Middle frontal gyrus (tissue), 1 donor: ENCODE results near the gene OMP.
"Not testable (repeated sequence)": the region's sequence is repeated elsewhere in the genome, so short reads cannot be mapped to it uniquely, and the experiment has no call there.

Experiments used
- DNase-seq: peaks from one replicate; pipeline ENCODE4 v3.0.0-alpha.2; 2015; ENCODE audit warnings: low spot score; ENCODE audit errors: extremely low spot score

The OMP gene

DNA sequence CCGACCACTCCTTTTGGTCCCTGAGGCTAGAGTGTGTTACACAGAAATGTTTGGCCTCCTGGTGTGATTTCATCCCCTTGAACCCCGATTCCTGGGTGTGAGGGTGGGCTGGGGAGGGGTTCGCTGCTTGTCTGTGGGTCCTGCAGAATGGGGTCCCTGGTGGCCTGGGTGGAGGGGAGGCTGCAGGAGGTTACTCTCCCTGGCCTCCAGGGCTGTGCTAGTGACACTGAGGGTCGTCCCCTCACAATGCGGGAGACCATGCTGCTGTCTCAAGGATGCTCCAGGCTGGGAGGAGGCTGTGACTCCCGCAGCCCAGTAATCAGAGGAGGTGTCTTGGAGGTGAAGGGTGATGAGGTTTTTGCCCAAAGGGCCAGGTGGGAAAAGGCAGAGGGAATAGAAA, 17.0 kb upstream of the OMP start:
- no peak for DNase-seq

DNA sequence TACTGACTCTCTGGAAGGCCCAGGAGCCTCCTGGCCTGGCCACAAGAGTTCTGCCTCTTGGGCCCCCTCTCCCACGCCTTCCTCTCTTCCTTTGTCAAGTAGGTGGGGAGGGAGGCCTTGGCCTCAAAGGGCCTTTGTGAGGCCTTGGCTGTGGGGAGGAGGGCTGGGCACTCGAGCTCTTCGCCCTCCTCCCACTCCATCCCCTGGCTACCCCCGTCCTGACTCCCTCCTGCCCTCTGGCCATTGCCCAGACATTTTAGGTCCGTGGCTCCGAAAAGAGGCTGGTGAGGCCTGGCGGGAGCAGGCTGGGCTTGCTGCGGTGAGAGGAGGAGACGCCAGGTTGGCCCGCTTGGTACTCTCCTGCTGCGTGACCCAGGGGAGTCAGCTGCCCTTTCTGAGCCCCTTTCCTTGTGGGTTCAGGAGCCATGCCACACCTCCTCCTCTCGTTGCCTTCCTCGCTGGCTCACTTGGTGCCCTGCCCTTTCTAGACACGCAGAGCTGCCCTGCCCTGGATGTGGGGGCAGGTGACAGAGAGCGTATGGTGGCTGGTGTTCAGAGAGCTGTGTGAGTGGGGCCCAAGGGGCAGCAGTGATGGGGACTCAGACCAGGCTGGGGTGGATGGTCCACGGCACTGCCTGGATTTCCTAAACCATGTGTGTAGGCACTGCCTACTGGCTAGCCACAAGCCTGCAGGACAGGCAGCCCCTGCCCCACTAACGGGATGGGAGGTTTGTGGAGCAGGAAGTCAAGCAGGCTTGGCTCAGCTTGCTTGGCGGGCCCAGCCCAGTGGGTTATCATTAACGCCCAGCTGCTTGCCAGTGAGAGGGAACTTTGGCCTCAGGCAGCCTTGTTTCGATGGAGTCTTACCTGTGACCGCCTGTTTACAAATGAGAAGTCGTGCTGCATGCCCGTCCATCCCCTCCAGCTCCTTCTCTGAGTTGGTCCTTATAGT, 15.8 kb upstream of the OMP start:
- no peak for DNase-seq

DNA sequence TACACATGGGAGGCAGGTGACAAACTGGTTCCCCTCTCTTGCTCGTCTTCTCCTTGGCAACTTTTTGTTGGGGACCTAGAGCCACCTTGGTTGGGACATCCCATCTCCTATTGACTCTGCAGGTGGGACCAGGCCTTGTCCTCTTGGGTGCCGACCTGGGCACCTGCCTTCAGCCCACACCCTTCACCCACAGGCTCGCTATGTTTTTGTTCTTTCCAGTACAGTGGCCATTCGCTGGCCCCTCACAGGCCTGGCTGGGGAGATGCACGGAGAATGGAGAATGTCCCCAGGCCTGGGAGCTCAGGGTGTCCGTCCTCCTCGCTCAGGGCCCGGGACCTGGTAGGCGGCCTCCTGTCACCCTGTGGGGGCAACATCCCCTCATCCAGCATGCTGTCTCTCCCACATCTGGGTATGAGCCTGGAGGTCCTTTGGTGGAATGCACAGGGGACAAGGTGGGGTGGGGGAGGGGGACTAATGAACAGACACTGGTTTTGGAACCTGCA, 14.9 kb upstream of the OMP start:
- no peak for DNase-seq

DNA sequence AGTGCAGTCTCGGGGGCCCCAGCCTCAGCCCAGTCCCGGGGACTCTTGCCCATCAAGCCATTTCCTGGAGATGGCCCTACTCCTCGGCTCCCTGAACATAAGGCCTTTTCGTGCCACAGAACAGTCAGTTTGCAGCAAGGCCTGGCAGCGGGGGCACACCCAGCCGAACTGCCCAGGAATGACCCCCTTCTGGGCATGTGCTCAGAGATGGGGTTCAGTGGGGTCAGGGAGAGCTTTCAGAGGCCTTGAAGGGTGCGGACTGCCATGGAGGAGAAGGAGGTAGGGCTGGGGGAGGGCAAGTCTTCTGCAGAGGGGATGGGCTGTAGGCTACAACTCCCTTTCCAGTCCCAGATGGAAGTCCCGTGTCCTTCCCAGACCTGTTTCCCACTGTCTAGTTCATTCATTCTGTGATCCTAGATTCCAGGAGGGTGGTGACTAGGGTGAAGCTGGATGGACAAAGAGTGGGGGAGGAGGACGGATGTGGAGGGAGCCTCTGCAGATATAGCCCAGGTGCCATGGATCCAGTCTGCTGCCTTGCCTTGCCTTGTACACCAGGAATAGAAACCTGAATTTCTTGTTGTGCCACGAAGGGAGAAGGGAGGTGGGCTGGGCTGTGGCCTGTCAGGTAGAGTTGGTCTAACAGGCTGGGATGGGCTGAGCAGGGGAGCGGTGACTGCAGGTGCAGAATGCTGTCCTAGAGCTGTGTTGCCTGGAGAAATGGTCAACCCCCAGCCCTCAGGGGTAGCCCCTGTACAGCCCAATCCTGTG, 14.2 kb upstream of the OMP start:
- no peak for DNase-seq

DNA sequence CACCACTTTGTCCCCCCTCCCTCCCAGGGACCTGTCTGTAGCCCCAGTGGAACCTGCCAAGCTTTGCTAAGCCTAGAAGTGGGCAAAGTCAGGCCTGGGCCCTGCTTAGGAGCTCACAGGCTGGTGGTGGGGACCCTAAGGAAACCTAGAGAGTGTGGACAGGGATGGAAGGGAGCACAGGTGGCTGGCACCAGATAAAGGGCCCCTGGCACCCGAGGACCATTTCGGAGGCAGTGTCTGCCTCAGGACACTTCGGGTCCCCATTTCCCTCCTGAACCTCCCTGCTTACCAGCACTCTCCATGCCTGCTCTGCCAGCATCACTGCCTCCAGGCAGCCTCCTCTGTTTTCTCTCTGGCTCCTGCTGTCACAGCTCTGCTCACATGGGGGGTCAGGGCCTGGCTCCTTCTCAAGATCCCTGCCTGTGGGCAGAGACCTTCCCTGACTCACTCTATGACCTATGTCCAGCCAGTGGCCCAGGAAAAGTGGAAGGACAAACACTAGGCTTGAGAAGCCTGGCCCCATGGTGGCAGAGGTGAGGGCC, 13.6 kb upstream of the OMP start:
- no peak for DNase-seq

DNA sequence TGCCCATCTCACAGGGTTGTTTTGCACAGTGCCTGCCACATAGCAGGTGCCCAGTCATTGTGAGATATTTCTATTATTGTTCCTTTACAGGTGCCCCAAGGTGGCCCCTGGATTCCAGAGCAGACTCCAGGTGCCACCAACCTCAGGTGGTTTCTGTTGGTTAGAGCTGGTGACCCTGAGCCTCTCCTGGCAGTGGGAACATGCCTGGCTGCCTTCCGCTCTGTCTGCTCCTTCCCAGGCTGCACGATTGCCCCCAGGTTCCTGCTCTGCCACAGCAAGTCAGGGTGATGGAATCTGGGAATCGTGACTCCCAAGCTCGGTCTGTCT, 12.6 kb upstream of the OMP start:
- no peak for DNase-seq

GRCh38 chr11:77090373-77091111, 12.1 kb upstream of the OMP start:
- DNase-seq, result no peak

GRCh38 chr11:77091146-77091940, 11.3 kb upstream of the OMP start:
- peak; percentile 28 for DNase-seq

DNA sequence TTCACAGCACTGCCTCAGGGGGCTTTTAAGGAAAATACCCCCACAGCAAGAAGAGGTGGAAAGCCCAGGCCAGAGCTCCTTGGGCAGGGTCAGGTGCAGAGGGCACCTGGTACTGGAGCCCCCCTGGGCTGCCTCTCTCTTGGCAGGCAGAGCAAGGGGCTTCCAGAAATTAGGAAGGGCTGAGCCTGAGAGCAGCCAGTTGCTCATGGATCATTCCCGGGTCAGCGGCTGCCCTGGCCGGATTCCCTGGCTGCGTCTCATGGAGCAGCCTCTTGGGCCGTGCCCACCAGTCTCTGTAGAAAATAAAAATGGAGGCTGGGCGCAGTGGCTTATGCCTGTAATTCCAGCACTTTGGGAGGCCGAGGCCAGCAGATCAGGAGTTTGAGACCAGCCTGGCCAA, 10.3 kb upstream of the OMP start:
- no peak for DNase-seq

DNA sequence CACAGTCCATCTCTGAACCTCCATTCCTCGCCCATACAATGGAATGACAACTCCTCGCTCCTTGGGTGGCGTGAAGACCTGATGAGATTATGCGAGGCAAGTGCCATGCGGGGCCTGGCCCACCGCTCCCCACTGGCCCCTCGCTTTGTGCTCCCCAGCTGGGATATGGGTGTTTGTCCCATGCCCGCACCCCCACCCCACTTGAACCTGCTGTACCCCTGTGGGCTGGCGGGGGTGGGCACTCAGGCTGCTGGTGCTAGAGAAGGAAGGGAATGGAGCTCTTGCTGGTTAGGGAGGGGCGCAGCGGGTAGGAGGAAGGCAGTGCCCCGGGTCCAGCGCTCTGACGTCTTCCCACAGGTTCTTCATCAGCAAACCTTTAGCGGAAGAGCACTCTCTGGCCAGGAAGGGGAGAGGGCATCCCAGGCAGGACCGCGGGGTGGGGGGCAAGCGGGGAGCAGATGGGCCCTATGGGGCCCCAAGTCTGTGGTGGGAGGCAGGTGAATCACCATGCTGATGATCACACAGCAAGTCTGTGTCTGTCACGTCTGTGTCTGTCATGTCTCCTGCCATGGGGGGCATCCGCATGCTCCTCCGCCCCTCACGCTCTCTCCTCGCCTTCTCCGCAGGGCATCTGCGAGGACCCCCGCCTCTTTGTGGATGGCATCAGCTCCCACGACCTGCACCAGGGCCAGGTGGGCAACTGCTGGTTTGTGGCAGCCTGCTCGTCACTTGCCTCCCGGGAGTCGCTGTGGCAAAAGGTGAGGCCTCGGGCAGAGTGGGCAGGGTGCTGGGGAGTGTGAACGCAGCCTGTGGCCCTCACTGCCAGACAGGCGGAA, 9.4 kb upstream of the OMP start:
- no peak for DNase-seq

GRCh38 chr11:77093987-77094840, 8.4 kb upstream of the OMP start:
- no peak for DNase-seq

- DNase-seq, result no peak
These were observed 7.7 kb upstream of the OMP start for GRCh38 chr11:77094841-77095365.

- DNase-seq, result no peak
These were observed 6.8 kb upstream of the OMP start for GRCh38 chr11:77095551-77096490.

- no peak for DNase-seq
These were observed 6.0 kb upstream of the OMP start for GRCh38 chr11:77096591-77097019.

GRCh38 chr11:77097180-77097579, 5.5 kb upstream of the OMP start:
- DNase-seq, result not testable (repeated sequence)

- DNase-seq, result no peak
These were observed 2.2 kb upstream of the OMP start for GRCh38 chr11:77100166-77101042.
